M059J (cell line): ENCODE results near the gene MYOF. TPM values are rescaled to one million over a fixed set of nuclear protein-coding genes. Genes with fewer than 3 reads are reported as not detected.
"Not testable (repeated sequence)": the region's sequence is repeated elsewhere in the genome, so short reads cannot be mapped to it uniquely, and the experiment has no call there.

Experiments
- DNase-seq: peaks from one replicate; pipeline ENCODE4 v3.0.0-alpha.2; 2012; ENCODE audit warnings: low read depth
- total RNA-seq: library from RNA; depleted of rRNA; stranded (reverse); fragments of >200 nt; shearing (Covaris generic); gene quantifications from 2 replicates; pipeline ENCODE4 v1.2.3, GENCODE V29; 2014

Gene MYOF
- total RNA-seq, 1 experiment from 2014 or later: 128 TPM

- DNase-seq: no peak
Observed at GRCh38 chr10:93356516-93356915, 125.6 kb downstream of the MYOF start.

DNA sequence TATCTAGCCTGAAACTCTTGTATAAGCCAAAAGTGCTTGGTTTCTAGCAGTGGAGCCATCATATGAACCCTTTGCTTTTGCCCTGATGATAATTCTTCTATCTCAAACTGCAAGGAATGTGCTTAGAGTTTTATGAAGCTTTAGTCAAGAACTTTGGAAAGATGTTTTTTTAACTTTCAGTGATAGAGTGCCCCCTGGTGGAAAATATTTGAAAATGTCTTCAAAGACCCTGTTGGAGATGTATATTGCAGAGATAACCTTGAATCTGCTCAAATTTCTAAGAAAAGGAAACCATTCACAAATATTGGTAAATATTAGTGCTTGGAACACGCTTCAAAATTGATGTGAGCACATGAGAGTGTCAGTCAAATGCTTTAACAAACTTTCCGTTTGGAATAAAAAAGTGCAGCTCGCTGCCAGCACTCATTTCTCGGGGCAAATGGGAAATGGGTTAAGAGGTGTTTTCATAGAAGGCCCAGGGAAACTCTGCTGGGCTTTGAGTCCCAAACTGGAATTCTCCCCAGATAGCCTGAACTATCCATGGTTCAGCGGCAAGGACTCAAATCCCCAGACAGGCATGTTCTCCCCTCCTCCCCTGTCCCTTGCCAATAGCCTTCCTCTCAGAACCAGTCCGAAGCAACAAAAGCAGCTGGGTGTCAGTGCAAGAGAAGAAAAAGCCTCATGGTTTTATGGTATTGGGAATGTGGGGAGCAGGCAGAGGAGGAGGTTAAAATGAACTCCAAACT, 129.3 kb downstream of the MYOF start:
- DNase-seq: peak; percentile 50

- DNase-seq: no peak
Observed at GRCh38 chr10:93346694-93347093, 135.4 kb downstream of the MYOF start.

DNA sequence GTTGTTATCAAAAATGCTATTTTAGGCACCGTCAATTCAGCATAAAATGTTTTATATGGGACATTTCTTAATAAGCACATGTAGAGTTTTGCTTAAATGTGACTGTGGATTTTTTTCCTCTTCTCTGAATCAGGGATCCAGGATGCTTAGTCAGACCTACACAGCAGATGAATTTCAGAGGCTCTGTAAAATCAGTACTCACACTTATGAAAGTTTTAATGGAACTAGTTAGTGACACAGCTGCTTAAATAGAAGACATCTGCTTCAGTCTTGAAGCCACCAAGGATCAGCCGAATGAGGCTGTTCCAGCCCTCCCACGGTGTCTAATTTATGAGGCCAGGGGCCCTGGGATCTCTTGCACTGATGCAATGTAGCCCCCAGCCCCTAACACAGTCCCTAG, 136.0 kb downstream of the MYOF start:
- no peak for DNase-seq

DNA sequence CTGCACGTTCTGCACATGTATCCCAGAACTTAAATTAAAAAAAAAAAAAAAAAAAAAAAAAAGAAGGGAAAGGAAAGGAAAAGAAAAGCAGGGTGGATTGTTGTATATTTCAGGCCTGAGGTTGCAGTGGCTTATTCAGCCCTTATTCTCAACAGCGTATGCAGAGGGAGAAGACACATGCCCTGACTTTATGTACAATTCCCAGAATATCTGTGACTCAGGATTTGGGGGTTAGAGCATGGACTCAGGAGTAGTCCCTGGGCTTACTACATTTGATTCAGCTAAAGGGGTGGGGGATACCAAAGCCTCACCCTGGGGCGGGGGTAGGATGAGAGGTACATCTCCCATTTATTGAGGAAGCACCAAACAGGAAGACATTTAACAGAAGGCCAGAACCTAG, 137.4 kb downstream of the MYOF start:
- DNase-seq: no peak

DNA sequence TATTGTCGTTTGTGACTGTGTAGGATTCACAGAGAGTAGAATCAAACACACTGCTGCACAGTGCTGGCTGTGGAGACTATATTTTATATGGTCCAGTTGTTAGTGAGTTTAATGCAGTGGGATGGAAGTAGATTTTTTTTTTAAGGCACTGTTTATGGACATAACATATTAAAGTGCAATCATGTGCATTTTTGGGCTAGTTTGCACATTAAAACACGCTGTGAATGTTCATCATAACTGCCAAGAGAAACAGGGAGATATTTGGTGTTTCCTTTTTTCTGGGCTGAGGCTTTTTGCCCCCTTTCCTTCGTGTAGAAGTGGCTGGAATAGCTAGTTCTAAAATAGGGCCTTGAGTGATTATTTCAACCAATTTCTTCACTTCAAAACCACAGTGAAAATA, 139.2 kb downstream of the MYOF start:
- DNase-seq: no peak

GRCh38 chr10:93342366-93342765, 139.8 kb downstream of the MYOF start:
- no peak for DNase-seq

- no peak for DNase-seq
Observed at GRCh38 chr10:93337309-93337721, 144.8 kb downstream of the MYOF start.

DNA sequence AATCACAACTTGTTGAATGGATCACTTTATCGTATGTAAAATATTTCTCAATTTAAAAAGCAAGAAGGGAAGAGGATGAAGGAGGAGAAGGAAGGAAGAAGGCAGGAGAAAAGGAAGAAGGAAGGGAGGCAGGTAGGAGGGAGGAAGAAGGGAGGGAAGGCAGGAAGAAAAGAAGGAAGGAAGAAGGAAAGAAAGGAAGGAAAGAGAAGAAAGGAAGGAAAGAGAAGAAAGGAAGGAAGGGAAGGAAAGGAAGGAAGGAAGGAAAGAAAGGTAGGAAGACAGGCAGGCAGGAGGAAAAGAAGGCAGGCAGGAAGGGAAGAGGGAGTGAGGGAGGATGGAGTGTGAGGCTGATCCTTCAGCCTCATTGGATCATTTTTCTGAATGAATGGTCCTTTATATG, 145.5 kb downstream of the MYOF start:
- DNase-seq: no peak

DNA sequence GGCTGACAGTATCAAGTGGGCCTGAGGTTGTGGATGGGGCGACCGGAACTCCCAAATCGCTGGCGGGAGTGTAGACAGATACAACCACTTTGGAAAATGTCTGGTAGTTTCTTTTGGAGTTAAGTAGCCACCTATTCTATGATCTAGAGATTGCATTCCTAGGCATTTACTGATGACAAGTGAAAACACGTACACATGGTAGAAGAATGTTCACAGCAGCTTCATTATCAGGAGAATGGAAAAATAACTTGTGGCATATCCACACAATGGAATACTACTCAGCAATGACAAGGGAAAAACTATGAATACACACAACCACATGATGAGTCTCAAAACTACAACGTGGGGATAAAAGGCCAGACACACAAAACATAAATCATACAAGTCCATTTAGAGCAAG, 146.0 kb downstream of the MYOF start:
- peak; percentile 6 for DNase-seq

- peak; percentile 95 for DNase-seq
Observed at GRCh38 chr10:93334901-93335327, 147.2 kb downstream of the MYOF start.

DNA sequence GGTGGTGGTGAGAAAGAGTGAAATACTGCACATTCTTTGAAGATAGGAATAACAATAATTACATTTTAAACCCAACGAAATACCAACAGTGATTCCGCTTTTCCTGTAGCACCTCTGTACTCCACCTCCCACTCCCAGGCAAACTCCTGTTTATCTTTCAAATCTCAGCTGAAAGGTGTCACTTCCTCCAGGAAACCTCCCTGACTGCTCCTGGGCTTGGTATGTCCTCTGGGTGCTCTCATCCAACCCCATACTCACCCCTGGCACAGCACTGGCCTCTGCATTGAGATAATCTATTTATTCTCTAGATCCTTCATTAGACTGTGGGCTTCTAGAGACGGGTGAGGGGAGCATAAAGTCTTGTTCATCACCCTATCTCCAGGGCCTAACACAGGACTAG, 148.0 kb downstream of the MYOF start:
- no peak for DNase-seq

DNA sequence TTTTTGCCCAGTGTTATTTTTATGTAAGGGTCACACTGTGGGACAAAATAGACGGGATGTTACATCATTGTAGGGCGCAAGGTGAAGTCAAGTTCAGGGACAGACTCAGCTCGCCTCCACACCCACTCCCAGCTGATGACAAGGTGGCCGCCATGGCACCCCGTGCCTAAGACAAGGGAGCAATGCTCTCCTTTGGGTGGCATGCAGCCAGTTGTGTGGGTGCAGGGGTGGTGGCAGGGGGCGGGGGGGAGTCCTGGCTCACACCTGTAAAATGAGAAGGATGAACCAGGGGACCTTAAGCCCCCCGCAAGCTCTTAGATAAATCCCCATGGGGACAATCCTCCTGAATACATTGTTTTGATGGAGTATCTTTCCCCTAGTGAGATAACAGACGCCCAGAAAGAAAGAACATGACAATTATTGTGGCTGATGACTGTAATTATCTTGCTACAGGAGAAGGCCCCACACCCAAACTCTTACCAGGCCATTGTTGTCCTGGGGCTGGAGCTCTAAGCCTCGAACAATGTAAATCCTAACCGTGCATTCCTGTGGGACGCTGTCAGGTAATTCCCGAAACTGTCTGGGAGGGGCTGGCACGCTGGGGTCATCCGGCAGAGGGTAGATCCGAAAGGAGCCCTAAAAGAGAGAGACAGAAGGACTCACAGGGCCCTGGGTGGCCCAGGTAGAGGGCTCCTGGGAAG, 148.7 kb downstream of the MYOF start:
- no peak for DNase-seq

- DNase-seq: no peak
Observed at GRCh38 chr10:93330824-93331223, 151.3 kb downstream of the MYOF start.

DNA sequence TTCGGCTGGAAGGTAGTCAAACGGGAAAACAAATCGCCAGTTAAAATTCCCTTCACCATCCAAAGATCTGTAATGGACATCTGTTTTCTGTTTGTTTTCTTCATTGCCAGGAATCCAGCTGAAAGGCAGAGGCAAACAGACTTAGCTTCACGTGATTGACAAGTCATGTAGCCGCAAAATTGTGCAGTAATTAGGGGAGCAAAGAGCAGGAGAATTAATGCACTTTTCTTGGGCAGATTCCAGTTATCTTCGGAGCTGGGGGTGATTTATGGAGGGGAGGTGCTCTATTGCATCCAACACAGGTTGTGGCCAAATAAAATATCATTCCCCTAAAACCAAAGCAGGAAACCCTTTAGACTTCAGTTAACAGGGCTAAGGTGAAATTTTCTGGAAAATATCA, 162.2 kb downstream of the MYOF start:
- no peak for DNase-seq

DNA sequence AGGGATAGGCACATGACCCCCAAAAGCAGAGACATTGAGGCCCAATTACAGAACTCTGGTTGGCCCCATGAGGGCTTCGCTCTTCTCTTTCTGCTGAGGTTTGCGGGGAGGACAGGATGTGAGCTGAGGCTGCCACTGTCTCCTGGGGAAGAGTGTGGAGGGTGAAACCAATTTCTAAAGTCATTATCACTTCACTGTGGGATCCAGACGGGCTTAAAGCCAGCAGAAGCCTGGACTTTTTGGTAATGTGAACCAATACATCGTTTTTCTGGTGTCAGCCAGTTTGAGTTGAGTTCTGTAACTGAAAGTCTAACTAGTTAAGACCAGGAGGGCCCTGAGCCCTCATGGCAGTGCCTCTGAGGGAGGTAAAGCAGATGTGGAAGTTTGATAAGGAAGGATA, 163.0 kb downstream of the MYOF start:
- DNase-seq: no peak

GRCh38 chr10:93315246-93315645, 166.9 kb downstream of the MYOF start:
- DNase-seq: no peak

DNA sequence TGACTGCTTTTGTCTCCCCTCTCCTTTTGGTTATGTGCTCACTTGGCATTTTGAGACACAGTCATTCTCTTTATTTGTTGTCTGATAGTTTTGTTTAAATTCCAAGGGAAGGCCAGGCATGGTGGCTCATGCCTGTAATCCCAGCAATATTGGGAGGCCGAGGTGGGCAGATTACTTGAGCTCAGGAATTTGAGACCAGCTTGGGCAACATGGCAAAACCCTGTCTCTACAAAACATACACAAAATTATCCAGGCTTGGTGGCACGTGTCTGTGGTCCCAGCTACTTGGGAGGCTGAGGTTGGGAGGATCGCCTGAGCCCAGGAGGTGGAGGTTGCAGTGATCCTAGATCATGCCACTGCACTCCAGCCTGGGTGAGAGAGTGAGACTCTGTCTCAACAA, 167.5 kb downstream of the MYOF start:
- not testable (repeated sequence) for DNase-seq

GRCh38 chr10:93313798-93314197, 168.3 kb downstream of the MYOF start:
- no peak for DNase-seq

DNA sequence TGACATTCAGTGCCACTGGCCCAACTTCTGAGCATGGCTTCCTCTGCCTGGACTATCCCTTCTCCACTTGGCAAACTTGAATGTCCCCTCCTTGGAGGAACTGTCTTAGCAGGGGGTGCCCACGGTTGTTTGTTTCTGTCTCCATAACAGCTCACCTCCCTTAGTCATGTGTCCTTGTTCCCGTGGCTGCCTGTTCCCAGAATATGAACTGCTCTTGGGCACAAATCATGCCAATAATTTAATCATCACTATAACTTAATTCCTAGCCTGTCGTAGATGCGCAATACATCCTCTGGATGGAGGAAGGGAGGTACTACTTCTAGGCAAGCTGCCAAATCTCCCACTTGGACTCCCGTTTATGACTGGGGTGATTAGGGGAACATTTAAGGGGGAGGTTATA, 173.1 kb downstream of the MYOF start:
- DNase-seq: peak; percentile 62

- DNase-seq: no peak
Observed at GRCh38 chr10:93305122-93305521, 177.0 kb downstream of the MYOF start.

- no peak for DNase-seq
Observed at GRCh38 chr10:93300981-93301380, 181.2 kb downstream of the MYOF start.

DNA sequence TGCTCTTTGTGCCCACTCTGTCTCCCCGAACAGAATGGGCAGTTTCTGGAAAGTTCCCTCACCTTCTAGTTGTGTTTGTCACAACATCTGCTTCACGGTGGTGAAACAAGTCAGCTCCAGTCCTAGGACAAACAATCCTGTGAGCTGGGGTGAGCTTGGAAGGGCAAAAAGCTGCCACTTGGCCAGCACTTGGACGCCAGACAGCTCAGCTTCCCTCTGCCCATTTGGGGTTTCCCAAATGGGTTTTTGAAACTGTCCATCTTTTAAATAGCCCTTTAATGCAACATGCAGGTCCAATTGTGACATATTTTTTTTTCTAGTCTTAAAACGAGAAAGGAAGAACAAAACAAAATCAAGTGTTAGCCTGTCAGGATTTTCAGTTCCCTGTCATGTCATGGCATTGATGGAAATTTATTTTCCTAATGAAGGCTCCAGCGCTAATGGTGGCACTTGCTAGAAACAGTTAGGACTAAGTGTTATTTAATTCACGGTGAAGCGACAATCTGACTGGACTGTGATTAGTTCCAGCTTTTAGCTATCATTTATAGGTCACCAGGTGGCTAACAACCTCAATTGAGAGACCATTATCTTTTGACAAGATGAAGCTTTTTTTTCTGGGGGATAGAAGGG, 181.7 kb downstream of the MYOF start:
- no peak for DNase-seq
